GM10266 (cell line): ENCODE measurements around the gene NUDT16L1.

ENCODE experiments used
- DNase-seq: peaks from one replicate; pipeline ENCODE4 v3.0.0; 2012; ENCODE audit errors: extremely low spot score
- TF ChIP-seq, protein P1 (sequence below): IDR thresholded peaks from 2 replicates; pipeline ENCODE4 v1.5.1; 2012; ENCODE audit warnings: mild to moderate bottlenecking, low read depth; ENCODE audit not compliant: control insufficient read depth, insufficient read depth; ENCODE audit errors: missing control alignments

The NUDT16L1 gene

DNA sequence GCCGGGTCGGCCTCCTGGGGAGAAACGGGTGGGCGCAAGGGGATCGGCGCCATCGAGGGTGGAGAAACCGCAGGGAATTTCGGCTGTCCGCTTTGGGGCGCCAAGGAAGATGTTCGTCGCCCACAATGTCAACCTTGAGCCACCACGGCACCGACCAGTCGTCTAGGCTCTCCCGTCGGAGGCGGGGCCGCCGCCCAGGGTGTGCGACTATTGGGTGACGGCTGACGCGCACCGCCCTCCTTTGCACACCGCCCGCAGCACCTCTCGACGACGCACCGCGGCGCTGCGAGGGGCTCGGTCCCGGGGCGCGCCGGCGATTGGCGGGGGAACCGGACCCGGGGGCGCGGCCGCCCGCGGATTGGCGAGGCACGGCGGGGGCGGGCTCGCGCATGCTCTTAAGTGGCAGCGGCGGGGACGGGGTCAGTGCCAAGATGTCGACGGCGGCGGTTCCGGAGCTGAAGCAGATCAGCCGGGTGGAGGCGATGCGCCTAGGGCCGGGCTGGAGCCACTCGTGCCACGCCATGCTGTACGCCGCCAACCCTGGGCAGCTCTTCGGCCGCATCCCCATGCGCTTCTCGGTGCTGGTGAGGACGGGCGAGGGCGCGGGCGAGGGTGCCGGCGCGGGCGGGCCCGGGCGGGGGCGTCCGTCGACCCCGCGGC lies at the start of gene NUDT16L1:
TSS of gene NUDT16L1 (plus strand) at position 267 of the 660 bp plus-strand sequence. CDS start at position 432, 165 bp downstream.
- peak; percentile 100 for DNase-seq
- TF ChIP-seq, protein P1, sequence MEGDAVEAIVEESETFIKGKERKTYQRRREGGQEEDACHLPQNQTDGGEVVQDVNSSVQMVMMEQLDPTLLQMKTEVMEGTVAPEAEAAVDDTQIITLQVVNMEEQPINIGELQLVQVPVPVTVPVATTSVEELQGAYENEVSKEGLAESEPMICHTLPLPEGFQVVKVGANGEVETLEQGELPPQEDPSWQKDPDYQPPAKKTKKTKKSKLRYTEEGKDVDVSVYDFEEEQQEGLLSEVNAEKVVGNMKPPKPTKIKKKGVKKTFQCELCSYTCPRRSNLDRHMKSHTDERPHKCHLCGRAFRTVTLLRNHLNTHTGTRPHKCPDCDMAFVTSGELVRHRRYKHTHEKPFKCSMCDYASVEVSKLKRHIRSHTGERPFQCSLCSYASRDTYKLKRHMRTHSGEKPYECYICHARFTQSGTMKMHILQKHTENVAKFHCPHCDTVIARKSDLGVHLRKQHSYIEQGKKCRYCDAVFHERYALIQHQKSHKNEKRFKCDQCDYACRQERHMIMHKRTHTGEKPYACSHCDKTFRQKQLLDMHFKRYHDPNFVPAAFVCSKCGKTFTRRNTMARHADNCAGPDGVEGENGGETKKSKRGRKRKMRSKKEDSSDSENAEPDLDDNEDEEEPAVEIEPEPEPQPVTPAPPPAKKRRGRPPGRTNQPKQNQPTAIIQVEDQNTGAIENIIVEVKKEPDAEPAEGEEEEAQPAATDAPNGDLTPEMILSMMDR = peak; percentile 22

DNA sequence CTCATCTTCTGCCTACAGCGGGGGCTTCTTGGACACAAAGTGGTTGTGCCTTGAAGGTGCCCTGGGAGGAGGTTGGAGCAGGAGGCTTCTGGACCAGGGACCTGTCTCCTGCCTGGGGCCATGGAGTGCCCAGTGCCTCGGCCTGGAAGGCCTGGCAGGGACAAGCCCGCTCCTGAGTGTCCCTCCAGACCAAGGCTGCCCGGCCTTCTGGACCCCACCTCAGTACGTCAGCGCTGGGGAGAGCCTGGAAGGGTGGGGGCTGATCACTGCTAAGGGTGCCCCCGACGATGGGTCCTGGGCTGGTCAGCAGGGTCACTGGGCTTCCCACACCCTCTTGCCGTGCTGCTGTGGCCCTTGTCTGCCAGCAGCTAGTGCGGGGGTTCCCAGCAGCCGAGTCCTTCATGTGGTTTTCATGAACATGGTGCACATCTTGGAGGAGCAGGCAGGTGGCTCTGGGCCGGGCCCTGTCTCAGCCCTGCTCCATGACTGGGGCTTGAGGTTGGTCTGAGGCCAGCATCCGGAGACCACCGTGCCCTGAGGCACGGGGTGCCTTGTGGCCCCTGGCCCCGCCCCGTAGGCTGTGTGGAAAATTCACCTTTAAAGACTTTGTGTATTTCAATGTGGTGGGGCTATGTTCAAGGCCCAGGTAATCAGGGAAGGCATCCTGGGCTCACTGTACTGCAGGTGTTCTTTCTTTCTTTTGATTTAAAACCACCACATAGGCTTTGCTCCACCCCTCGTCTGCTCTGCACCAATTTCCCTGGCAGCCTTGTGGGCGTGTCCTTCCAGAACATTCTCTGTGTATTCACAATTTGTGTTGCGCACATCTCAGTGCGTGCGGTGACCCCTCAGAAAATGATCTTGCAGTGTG lies 46.4 kb upstream of the NUDT16L1 start:
- no peak for DNase-seq
- TF ChIP-seq, protein P1 = no peak

DNA sequence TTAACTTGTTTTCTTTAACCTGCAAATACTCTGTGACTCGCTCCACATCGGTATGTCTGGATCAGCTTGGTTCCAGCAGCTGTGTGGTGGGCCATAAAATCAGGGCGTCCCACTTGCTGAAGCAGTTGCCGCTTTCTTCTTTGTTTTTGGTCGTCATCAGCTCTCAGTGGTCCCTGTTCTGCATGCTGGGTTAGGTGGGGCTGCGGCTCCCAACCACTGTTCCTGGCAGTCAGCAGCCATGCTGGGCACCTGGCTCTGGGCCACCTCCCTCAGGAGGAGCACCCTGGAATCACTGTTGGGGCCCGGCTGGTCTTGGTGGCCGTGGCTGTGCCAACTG lies 45.8 kb upstream of the NUDT16L1 start:
- no peak for DNase-seq
- TF ChIP-seq, protein P1 = no peak

DNA sequence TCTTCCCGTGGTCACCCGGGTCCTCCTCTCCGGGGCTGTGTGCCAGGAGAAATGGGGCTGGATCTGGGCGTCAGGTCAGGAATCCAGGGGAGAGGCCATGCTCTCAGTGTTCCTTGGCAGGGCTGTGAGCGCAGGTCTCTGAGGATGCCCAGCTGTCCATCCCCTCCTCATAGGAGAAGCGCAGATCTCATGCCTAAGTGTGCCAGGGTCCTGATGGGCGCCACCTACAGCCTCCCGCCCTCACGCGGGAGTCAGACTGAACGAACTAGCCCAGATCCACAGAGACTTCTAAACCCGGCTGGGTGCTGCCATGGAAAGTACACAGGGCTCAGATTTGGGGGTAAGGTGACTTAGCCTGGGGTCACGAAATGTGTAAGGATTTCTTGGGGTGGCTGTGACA lies 44.4 kb upstream of the NUDT16L1 start:
- TF ChIP-seq, protein P1 = no peak
- no peak for DNase-seq

DNA sequence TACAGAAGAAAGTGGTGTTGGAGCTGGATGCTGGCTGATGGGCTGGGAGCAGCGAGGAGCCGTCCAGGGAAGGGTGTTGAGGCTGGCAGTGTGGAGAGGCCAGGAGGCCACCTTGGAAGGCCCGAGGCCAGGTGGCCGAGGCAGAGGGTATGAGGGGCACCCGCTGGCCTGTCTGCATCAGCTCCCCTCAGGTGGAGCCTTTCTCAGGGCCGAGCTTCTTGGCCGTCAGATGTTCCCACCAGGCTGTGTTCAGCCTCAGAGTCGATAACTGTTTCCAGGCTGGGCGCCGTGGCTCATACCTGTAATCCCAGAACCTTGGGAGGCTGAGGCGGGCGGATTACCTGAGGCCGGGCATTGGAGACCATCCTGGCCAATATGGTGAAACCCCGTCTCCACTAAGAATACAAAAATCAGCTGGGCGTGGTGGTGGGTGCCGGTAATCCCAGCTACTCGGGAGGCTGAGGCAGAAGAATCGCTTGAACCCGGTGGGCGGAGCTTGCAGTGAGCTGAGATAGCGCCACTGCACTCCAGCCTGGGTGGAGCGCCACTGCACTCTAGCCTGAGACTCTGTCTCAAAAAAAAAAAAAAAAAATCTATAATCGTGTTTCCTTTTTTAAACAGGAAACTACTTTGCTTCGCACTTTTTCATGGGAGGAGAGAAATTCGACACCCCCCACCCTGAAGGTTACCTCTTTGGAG lies 43.5 kb upstream of the NUDT16L1 start:
- no peak for DNase-seq
- TF ChIP-seq, protein P1 = no peak

DNA sequence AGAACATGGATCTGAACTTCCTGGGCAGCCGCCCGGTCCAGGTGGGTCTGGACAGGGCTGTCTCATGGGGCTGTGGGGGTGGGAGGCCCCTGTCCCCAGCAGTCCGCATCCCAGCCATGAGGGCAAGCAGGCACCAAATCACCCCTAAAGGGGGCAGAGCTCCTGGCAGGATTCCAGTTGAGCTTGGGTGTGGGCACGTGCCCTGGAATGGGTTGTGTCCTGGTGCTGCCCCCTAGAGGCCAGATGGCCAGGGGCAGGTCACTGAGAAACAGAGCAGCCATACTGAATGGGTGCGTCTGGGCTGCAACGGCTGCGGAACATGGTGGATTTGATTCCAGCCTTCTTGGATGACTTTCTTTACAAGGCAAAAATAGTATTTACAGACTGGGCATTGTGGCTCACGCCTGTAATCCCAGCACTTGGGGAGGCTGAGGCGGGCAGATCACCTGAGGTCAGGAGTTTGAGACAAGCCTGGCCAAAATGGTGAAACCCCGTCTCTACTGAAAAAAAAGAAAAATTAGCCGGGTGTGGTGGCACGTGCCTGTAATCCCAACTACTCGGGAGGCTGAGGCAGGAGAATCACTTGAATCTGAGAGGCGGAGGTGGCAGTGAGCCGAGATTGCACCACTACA lies 42.8 kb upstream of the NUDT16L1 start:
- TF ChIP-seq, protein P1 = peak; percentile 91
- peak; percentile 80 for DNase-seq
